NCI-H1694 (cell line): ENCODE results near the gene SPATA31D3.
"Not testable (repeated sequence)": the region's sequence is repeated elsewhere in the genome, so short reads cannot be mapped to it uniquely, and the experiment has no call there.

Experiments
- DNase-seq: peaks from one replicate; lab custom pipeline; 2025; lab: John Stamatoyannopoulos, UW

The SPATA31D3 gene

DNA sequence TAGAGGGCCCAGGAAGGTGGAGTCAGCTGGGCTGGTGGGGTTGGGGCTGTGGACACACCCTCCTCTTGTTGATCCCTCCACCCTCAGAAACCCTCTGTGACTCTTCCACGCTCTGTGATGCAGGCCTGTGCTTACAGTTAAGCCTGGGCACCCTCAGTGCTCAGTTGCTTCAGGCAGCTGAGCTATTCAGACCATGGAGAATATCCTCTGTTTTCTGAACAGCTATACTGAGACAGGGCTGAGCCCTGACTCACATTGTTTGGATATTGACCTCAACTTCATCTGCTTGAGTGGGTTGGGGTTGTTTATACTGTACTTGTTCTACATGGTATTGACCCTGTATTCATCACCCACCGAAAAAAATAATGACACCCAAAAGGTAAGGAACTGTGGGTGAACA lies at the start of gene SPATA31D3:
SPATA31D3 (plus strand) TSS at position 108 of the 400 bp plus-strand sequence; CDS start at position 194, 86 bp downstream.
- DNase-seq: not testable (repeated sequence)

DNA sequence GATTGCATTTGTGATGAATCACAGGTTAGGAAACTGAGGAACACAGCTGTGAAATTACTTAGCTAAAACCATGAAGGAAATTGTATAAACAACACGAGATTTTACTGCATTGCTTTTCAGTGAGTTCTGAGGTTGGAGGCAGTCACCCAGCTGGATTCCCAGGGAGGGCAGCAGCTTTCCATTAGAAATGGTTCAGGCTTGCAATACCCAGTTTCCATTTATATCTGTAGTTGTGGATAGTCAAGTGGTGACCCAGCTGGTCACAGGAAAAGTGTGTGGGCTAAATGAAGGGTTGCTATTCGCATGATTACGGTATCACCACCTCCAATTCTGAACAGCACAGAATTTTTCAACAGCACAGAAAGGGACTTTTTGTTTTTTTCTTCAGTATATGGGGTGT lies 49.4 kb upstream of the SPATA31D3 start:
- no peak for DNase-seq

DNA sequence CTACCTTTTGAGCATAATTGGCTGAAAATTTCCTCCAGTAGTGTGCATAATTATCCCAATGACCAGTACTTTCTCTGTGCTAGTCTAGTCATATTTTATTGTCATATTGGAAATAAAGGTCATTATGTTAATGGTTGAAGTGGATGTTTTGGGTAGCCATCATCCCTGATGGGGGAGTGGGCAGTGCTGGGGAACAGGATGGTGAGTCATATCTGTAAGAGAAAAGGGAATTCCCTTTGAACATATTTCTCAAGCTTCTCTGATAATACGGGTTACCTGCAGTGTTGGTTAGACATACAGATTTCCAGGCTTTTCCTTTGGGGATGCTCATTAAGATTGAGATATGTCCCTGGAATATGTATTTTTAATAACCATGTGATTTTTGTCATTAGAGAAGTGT lies 48.4 kb upstream of the SPATA31D3 start:
- no peak for DNase-seq

DNA sequence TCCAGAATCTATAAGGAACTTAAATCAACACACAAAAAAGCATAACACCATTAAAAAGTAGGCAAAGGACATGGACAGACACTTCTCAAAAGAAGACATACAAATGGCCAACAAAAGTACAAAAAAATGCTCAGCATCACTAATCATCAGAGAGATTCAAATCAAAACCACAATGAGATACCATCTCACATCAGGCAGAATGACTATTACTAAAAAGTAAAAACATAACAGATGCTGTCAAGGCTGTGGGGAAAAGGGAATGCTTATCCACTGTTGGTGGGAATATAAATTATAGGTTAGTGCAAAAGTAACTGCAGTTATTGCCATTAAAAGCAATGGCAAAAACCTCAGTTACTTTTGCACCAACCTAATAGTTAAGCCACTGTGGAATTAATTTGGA lies 47.2 kb upstream of the SPATA31D3 start:
- no peak for DNase-seq

DNA sequence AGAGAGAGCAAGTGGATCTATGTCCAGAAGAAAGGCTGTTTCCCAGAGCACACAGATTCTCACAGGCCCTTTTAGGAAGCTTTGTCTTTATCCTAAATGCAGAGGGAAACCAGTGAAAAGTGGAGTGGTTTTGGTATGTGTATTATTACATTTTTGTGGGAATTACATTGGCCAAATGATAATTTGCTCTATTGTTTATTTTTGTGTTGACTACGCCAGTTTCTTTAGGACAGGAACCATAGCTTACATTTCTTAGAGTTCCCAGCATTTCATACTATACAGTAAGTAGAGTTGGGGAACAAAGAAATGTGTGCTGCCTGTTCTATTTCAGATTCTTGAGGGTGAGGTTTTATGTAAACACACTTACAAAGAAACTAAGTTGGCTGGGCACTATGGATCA lies 44.4 kb upstream of the SPATA31D3 start:
- no peak for DNase-seq

DNA sequence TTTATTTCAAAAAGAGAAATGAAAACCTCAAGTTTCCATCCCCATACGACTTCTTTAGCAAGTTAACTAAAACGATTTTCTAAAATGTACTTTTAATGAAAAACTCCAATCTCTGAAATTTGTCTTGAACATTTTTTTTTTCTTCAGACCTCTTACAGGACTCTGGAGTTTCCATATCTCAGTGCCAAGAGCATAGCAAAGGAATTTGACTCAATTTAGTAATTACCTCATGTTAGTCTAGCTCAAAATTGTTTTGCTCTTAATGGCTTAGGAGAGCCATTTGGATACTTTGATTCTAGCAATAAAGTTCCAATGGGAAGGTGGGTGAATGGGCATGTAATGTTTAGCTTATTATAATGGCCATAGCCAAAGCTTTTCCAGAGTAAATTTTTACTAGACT lies 41.1 kb upstream of the SPATA31D3 start:
- no peak for DNase-seq

DNA sequence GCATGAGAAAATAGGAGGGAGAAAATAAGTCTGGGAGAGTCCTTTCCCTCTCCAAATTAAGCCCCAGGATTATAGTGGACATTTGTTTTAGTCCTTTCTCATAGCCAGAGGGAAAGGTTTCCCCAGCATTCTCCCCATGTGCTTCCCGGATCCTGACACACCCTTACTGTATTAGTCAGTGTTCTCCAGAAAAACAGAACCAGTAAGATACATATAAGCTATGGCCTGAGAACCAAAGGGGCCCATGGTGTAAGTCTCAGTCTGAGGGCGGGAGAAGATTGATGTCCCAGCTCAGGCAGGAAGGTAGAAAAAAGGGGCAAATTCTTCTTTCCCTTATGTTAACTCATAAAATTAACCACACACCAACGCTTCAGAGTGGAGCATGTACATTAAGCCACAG lies 40.7 kb upstream of the SPATA31D3 start:
- no peak for DNase-seq

DNA sequence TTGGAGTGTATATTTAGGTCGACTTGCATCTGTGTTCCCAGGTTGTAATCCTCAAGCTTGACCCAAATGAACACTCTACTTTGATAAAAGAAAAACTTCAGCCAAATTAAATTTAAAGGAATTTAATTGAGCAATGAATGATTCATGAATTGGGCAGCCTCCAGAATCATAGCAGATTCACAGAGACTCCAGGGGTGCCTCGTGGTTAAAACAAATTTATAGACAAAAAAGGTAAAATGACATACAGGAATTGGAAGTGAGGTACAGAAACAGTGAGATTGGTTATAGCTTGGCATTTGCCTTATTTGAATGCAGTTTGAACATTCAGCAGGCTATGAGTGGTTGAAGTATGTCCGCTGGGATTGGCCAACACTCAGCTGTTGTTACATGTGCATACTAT lies 36.6 kb upstream of the SPATA31D3 start:
- no peak for DNase-seq

DNA sequence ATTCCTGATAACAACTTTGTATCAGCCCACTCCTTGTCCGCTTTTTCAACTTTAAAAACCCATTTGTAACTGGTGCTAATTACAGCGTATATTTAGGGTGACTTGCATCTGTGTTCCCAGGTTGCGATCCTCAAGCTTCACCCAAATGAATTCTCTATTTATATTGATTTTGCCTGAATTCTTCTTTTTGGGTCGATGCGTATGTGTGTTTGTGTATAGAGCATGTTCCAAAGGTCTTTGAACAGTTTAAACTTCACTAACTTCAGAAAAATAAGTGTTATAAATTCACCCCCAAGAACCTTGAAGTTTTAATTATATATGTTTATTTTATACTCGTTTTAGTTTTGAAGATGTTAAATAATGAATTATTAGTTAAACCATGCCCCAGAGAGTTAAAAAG lies 31.2 kb upstream of the SPATA31D3 start:
- DNase-seq: no peak

DNA sequence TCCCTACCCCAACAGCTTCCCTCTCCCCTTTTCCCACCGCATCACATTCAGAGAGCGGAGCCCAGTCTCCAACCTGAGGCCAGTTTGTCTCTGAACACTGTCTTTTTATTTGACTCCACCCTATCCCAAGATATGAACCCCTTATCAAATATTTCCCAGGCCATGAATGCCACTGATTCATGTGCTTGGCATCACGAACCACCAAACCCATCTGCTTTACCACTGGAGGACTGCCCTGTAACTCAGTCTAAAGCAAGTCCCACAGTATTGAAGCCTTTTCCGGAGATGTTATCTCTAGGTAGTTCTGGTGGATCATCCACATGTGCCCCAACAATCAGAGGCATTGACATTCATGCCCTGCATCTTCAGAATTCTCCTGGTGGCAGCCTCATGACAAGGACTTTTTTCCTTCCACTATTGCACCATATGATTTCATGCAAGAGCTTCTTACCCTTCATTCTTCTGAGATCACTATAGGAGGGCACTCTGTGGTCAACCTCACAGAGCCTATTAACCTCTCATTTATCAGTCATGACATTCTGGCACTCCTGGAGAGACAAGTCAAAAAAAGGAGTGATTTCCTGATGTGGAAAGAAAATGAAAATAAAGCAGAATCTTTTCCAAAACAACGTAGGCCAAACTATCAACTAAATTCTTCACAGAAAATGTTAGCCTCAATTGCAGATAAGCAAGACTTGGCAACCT lies 27.3 kb upstream of the SPATA31D3 start:
- no peak for DNase-seq

DNA sequence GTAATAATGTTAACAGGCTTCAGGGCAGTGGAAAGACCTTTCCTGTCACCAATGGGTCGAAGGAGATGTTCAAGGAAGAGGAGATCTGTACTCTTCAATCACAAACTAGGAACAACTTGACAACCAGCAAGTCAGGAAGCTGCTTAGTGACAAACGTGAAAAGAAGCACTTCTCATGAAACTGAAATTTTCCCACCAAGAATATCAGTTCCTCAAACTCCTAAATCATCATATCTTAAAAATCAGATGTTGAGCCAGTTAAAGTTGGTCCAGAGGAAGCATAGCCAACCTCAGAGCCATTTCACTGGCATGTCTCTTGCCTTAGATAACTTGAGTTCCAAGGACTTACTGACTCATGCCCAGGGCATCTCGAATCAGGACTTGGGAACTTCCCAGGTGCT lies 24.8 kb upstream of the SPATA31D3 start:
- not testable (repeated sequence) for DNase-seq

DNA sequence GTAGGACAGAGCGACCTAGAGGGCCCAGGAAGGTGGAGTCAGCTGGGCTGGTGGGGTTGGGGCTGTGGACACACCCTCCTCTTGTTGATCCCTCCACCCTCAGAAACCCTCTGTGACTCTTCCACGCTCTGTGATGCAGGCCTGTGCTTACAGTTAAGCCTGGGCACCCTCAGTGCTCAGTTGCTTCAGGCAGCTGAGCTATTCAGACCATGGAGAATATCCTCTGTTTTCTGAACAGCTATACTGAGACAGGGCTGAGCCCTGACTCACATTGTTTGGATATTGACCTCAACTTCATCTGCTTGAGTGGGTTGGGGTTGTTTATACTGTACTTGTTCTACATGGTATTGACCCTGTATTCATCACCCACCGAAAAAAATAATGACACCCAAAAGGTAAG lies 15.0 kb upstream of the SPATA31D3 start, which contains the start of gene SPATA31D4:
SPATA31D4 (plus strand) TSS at position 124 of the 400 bp plus-strand sequence; CDS start at position 210, 86 bp downstream.
- not testable (repeated sequence) for DNase-seq

DNA sequence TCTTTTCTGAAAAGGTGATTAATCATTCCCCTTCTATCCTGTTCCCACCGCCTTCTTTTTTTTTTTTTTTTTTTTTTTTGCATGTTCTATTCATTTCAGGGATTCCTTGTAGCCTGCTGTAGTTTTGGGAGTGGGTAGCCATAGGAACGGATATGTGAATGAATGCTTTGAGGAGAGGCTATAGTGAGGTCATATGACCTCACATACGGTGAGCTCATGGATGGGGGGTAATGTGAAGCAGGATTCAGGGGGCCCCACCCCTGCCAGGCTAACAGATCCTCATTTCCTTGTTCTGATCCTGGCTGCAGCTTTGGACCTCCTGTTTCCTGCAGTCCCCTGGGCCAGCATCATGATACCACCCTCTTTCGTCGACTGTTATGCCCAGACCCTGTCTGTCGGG lies 13.2 kb upstream of the SPATA31D3 start:
- DNase-seq: not testable (repeated sequence)

DNA sequence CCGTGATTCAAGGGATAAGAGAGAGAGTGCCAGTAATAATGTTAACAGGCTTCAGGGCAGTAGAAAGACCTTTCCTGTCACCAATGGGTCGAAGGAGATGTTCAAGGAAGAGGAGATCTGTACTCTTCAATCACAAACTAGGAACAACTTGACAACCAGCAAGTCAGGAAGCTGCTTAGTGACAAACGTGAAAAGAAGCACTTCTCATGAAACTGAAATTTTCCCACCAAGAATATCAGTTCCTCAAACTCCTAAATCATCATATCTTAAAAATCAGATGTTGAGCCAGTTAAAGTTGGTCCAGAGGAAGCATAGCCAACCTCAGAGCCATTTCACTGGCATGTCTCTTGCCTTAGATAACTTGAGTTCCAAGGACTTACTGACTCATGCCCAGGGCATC lies 9.8 kb upstream of the SPATA31D3 start:
- not testable (repeated sequence) for DNase-seq

DNA sequence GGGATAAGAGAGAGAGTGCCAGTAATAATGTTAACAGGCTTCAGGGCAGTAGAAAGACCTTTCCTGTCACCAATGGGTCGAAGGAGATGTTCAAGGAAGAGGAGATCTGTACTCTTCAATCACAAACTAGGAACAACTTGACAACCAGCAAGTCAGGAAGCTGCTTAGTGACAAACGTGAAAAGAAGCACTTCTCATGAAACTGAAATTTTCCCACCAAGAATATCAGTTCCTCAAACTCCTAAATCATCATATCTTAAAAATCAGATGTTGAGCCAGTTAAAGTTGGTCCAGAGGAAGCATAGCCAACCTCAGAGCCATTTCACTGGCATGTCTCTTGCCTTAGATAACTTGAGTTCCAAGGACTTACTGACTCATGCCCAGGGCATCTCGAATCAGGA lies 5.3 kb downstream of the SPATA31D3 start:
- not testable (repeated sequence) for DNase-seq

DNA sequence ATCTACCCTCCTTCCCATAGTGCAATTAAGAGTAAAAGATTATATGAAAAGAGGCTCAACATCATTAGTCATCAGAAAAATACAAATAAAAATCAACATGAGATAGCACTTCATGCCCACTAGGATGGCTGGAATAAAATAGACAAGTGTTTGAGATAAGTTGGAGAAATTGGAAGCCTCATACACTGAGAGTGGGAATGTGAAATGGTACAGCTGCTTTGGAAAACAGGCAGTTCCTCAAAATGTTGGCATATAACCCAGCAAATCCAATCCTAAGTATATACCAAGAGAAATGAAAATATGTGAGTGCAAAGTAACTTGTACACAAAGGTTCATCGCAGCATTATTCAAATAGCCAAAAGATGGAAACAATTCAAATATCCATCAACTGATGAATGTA lies 9.8 kb downstream of the SPATA31D3 start:
- DNase-seq: no peak

DNA sequence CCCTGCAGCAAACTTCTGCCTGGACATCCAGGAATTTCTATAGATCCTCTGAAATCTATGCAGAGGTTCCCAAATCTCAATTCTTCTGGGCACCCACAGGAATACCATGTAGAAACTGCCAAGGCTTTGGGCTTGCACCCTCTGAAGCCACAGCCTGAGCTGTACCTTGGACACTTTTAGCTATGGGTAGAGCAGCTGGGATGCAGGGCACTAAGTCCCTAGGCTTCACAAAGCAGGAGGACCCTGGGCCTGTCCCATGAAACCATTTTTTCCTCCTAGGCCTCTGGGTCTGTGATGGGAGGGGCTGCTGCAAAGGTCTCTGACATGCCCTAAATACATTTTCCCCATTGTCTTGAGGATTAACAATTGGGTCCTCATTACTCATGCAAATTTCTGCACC lies 12.3 kb downstream of the SPATA31D3 start:
- no peak for DNase-seq

DNA sequence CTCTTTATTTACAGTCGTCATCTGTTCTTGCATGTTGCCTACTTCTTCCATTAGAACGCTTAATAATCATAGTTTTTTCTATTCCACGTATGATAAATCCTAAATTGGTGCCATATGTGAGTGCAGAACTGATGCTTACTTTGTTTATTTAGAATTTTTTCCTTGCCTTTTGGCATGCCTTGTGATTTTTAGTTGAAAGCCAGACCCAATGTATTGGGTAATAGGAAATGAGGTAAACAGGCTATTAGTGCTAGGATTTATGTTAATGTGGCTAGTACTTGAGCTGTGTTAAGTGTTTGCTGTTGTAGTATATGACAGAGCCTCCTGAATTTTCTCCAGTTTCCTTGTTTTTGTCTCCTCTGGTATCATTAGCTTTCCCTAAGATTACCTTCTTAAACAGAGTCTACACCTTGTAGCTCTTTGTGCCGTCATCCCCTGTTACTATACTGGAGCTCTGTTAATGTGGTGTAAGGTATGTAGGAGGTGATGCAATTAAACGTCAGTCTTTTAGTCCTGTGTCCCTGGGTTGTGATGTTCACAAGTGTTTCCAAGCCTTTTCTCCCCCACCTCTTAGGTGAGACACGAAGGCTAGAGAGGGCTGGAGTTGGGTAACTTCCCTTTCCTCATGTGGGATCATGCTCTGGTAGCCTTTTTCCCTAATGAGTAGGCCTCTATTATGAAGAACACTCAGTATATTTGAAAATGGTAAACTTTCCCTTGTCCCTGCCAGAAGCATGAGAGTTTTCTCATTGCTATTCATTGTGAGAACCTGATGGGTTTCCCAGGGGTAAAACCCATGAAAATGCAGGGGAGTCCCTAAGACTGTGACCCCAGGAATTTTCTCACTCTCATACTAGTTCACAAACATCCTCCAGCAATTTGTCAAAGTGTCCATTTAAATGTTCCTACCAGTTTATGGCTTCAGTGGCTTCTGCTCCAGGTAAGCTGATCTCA lies 21.2 kb downstream of the SPATA31D3 start:
- no peak for DNase-seq

DNA sequence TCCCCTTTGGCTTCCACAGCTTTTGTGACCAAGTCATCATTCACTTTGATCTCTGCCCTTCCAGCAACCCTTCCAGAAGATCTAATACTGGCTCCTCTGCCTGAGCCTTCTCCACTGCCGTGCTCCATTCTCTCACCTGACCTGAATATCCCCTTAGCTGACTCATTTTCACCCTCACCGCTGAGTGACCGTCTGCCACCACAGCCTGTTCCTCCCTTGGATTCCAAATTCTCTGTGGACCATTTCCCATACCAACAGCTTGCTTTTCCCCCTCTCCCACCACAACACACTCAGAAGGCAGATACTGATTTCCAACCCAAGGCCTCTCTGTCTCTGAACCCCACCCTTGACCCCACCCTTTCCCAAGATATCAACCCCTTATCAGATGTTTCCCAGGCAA lies 24.7 kb downstream of the SPATA31D3 start:
- no peak for DNase-seq

DNA sequence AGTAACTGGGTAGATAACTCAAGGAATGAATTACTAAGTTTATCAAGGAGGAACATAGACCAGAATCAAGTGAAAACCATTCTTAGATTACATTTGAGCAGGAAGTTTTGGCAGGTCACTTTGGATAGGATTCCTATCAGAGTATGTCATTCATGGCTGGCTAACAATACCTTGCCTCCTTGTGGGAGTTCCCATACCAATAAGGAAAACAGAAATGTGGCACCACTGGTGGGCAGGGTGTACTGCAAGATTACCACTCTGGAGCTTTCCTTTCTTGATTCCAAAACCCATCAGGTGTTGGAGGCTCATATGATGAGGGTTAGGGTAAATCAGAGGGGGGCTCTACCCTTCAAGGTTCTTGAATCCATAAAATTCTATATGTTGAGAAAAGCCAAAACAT lies 26.7 kb downstream of the SPATA31D3 start:
- DNase-seq: no peak

DNA sequence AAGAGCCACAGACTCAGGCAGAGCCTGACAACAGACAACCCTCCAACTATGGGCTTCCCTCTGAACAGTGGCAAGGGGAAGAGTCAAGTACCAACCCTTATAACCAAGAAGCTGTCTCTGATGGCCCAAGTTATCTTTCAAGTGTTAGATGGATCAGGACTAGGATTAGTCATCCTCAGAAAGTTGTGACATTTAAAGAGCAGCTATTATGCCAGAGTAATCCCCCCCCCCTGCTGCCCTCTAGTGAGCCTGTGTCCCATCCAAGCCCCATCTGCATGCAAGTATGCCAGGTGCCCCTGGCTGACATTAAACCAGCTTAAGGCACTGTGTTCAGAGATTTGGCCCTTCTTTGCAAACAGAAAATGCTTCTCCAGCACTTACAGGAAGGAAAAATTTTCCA lies 28.4 kb downstream of the SPATA31D3 start:
- DNase-seq: no peak

DNA sequence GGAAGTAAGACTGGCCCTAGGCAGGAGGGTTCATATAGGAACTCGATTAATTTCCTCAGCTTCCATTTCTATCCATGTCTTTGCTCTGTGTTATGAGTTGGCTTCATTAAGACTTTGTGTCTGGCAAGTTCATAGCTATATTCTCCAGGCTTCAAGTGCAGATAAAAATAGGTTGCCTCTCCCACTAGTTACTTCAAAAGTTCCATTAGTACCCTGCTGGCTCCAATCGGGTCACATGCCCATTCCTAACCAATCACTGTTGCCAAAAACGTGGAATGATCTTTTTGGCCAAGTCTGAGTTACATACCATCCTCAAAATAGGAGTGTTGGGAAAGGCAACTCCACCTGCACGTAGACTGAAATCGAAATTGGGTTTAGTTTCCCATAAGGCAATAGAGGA lies 31.5 kb downstream of the SPATA31D3 start:
- no peak for DNase-seq

DNA sequence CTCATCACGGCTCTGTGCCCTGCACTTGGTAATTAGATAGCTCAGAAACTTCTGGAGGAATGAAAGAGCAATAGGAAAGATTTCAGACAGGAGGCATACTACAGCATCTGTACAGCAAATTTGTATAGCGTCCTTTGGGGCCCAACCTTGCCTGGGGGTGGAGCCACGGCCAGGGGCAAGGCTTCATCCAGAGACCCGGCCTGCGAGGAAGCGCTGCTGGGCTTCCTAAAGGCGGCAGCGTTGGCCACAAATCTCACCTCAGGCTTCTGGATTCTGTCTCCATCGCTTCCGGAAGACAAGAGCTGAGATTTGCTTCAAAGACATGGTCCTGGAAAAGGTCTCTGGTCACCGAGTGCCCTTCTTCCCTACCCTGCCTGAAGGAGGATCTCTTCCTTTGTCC lies 33.1 kb downstream of the SPATA31D3 start:
- DNase-seq: no peak
